ENCODE data around the gene GAGE12E. TPM values are rescaled to one million over a fixed set of nuclear protein-coding genes. Genes with fewer than 3 reads are reported as not detected.

The GAGE12E gene
- not detected in 5 replicates for total RNA-seq (2022; extraction: Qiagen RNA extraction)

GRCh38 chrX:49550989-49551388 is at the start of gene GAGE12E:
Gene GAGE12E, plus strand, starts transcription at chrX:49551289. Its CDS starts 1,155 bp downstream, at chrX:49552444.

GRCh38 chrX:49531877-49532276 is 19.2 kb upstream of the GAGE12E start, which contains the start of gene GAGE12C:
Gene GAGE12C, plus strand, starts transcription at chrX:49532177. Its CDS starts 1,155 bp downstream, at chrX:49533332.

GRCh38 chrX:49541433-49541832 is 9.7 kb upstream of the GAGE12E start, which contains the start of gene GAGE12D:
Gene GAGE12D, plus strand, starts transcription at chrX:49541733. Its CDS starts 1,155 bp downstream, at chrX:49542888.

GRCh38 chrX:49560542-49560941 is 9.5 kb downstream of the GAGE12E start, which contains the start of gene GAGE12F:
Gene GAGE12F, plus strand, starts transcription at chrX:49560842. Its CDS starts 1,155 bp downstream, at chrX:49561997.

GRCh38 chrX:49570100-49570499 is 19.0 kb downstream of the GAGE12E start, which contains the start of gene GAGE12G:
Gene GAGE12G, plus strand, starts transcription at chrX:49570400. Its CDS starts 1,155 bp downstream, at chrX:49571555.

GRCh38 chrX:49579649-49580048 is 28.6 kb downstream of the GAGE12E start, which contains the start of gene GAGE12H:
Gene GAGE12H, plus strand, starts transcription at chrX:49579949. Its CDS starts 1,155 bp downstream, at chrX:49581104.

GRCh38 chrX:49589196-49589595 is 38.1 kb downstream of the GAGE12E start, which contains the start of gene GAGE2A:
Gene GAGE2A, plus strand, starts transcription at chrX:49589496. Its CDS starts 1,155 bp downstream, at chrX:49590651.

GRCh38 chrX:49598720-49599119 is 47.6 kb downstream of the GAGE12E start, which contains the start of gene GAGE1:
Gene GAGE1, plus strand, starts transcription at chrX:49599020. Its CDS starts 1,155 bp downstream, at chrX:49600175.

Other genes with a start within 250 kb of the GAGE12E start
- gene GAGE10, start 247.6 kb upstream of the GAGE12E start, total RNA-seq (2022; extraction: Qiagen RNA extraction): not detected in 5 replicates
- not detected in 5 replicates for gene GAGE12J, start 229.3 kb upstream of the GAGE12E start, total RNA-seq (2022; extraction: Qiagen RNA extraction)
- not detected in 5 replicates for gene GAGE13, start 219.7 kb upstream of the GAGE12E start, total RNA-seq (2022; extraction: Qiagen RNA extraction)
- gene GAGE12C, start 19.1 kb upstream of the GAGE12E start, total RNA-seq (2022; extraction: Qiagen RNA extraction): not detected in 5 replicates
- gene GAGE12D, start 9.6 kb upstream of the GAGE12E start, total RNA-seq (2022; extraction: Qiagen RNA extraction): not detected in 5 replicates
- not detected in 5 replicates for gene GAGE12F, start 9.6 kb downstream of the GAGE12E start, total RNA-seq (2022; extraction: Qiagen RNA extraction)
- gene GAGE12G, start 19.1 kb downstream of the GAGE12E start, total RNA-seq (2022; extraction: Qiagen RNA extraction): not detected in 5 replicates
- not detected in 5 replicates for gene GAGE12H, start 28.7 kb downstream of the GAGE12E start, total RNA-seq (2022; extraction: Qiagen RNA extraction)
- not detected in 5 replicates for gene GAGE2A, start 38.2 kb downstream of the GAGE12E start, total RNA-seq (2022; extraction: Qiagen RNA extraction)
- not detected in 5 replicates for gene GAGE1, start 47.7 kb downstream of the GAGE12E start, total RNA-seq (2022; extraction: Qiagen RNA extraction)
- gene PAGE1, start 144.7 kb downstream of the GAGE12E start, total RNA-seq (2022; extraction: Qiagen RNA extraction): not detected in 5 replicates

Data from A549 treated with Mapracorat at 1 μM for 4 hours (cell line).